OCI-LY1 (cell line): Measurements from ENCODE around the gene PLEKHA7.

Experiments used
- H2AFZ ChIP-seq: fragments of 200-600 bp; sonication (generic), shearing (Covaris generic); 2 replicates; pipeline ENCODE4 v1.6.0; 2014; ENCODE audit warnings: antibody characterized with exemption, mild to moderate bottlenecking, low read length
- H3F3A ChIP-seq: fragments of 200-600 bp; sonication (generic), shearing (Covaris generic); 2 replicates; pipeline ENCODE4 v1.6.0; 2014; ENCODE audit warnings: mild to moderate bottlenecking, antibody characterized with exemption, low read length, moderate library complexity; ENCODE audit not compliant: insufficient read depth
- H3K27ac ChIP-seq: fragments of 200-600 bp; sonication (generic); 2 replicates; pipeline ENCODE4 v1.5.1; 2014; ENCODE audit warnings: low read length, mixed run types, mild to moderate bottlenecking, low read depth; ENCODE audit not compliant: poor library complexity, severe bottlenecking
- H3K27me3 ChIP-seq: fragments of 200-600 bp; sonication (generic); 2 replicates; pipeline ENCODE4 v1.6.0; 2014; ENCODE audit warnings: antibody characterized with exemption, mild to moderate bottlenecking, low read length, moderate library complexity; ENCODE audit not compliant: insufficient read depth
- H3K36me3 ChIP-seq: fragments of 200-600 bp; sonication (generic); 2 replicates; pipeline ENCODE4 v1.6.1; 2014; ENCODE audit warnings: mild to moderate bottlenecking, antibody characterized with exemption, low read length, moderate library complexity, mixed read lengths; ENCODE audit not compliant: insufficient read depth
- H3K4me1 ChIP-seq: fragments of 200-600 bp; sonication (generic); 2 replicates; pipeline ENCODE4 v1.5.1; 2014; ENCODE audit warnings: mild to moderate bottlenecking, low read length, moderate library complexity; ENCODE audit not compliant: insufficient read depth, severe bottlenecking
- H3K4me2 ChIP-seq: fragments of 200-600 bp; sonication (generic), shearing (Covaris generic); 2 replicates; pipeline ENCODE4 v1.6.1; 2014; ENCODE audit warnings: low read length
- H3K4me3 ChIP-seq: fragments of 200-600 bp; sonication (generic); 2 replicates; pipeline ENCODE4 v1.5.1; 2014; ENCODE audit warnings: low read length, low read depth, mild to moderate bottlenecking, mixed read lengths; ENCODE audit not compliant: poor library complexity, severe bottlenecking
- H3K79me2 ChIP-seq: fragments of 200-600 bp; shearing (Covaris generic); 2 replicates; pipeline ENCODE4 v1.6.1; 2016; ENCODE audit warnings: mixed run types, low read length, mixed read lengths; ENCODE audit not compliant: insufficient read depth
- H3K9ac ChIP-seq: fragments of 200-600 bp; sonication (generic), shearing (Covaris generic); 2 replicates; pipeline ENCODE4 v1.6.1; 2014; ENCODE audit warnings: mild to moderate bottlenecking, low read length, mixed read lengths
- H3K9me2 ChIP-seq: fragments of 200-600 bp; sonication (generic), shearing (Covaris generic); 2 replicates; pipeline ENCODE4 v1.6.1; 2014; ENCODE audit warnings: low read depth, mild to moderate bottlenecking, low read length, mixed read lengths
- H3K9me3 ChIP-seq: fragments of 200-600 bp; shearing (Covaris generic); 2 replicates; pipeline ENCODE4 v1.6.1; 2014; ENCODE audit warnings: low read length, mixed read lengths
- H4K20me1 ChIP-seq: fragments of 200-600 bp; sonication (generic), shearing (Covaris generic); 2 replicates; pipeline ENCODE4 v1.6.0; 2016; ENCODE audit warnings: mild to moderate bottlenecking, low read length; ENCODE audit not compliant: insufficient read depth
- EZH2 ChIP-seq: fragments of 200-600 bp; sonication (generic), shearing (Covaris generic); IDR thresholded peaks from 2 replicates; pipeline ENCODE4 v1.8.0; 2017; ENCODE audit warnings: borderline replicate concordance, mixed run types, mild to moderate bottlenecking, antibody characterized with exemption, low read length, moderate library complexity, mixed read lengths
- TF ChIP-seq, protein P1 (sequence below): fragments of 200-600 bp; sonication (generic), shearing (Covaris generic); IDR thresholded peaks from 2 replicates; pipeline ENCODE4 v1.5.1; 2017; ENCODE audit warnings: mild to moderate bottlenecking, antibody characterized with exemption, low read length, moderate library complexity, mixed read lengths

The PLEKHA7 gene

DNA sequence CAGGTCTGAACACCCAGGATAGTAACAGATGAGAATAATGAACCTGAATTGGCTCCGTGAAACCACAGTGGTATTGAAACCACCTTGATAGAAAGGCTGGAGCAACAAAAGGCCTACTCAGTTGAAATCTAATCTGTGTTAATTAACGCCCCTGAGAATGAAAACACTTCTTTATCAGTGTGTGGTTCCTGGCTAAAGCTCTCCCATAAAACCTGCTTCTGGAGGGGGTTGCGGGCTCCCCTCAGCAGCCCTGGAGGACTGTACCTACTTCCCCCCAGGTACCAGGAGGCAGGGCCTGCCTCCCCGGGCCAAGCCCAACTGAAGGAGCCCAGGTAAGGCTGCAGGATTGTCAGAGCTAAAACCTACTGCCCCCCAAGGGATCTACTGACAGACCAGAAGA is 54.6 kb downstream of the PLEKHA7 start:
- H3K79me2 ChIP-seq, result no peaks in the 10 kb centered on the region
- no peaks in the 10 kb centered on the region for H3K9me2 ChIP-seq
- H4K20me1 ChIP-seq, result no peaks in the 10 kb centered on the region
- no peaks in the 10 kb centered on the region for H3K36me3 ChIP-seq
- no peak overlapping the region for H3K9ac ChIP-seq
- TF ChIP-seq, protein P1, sequence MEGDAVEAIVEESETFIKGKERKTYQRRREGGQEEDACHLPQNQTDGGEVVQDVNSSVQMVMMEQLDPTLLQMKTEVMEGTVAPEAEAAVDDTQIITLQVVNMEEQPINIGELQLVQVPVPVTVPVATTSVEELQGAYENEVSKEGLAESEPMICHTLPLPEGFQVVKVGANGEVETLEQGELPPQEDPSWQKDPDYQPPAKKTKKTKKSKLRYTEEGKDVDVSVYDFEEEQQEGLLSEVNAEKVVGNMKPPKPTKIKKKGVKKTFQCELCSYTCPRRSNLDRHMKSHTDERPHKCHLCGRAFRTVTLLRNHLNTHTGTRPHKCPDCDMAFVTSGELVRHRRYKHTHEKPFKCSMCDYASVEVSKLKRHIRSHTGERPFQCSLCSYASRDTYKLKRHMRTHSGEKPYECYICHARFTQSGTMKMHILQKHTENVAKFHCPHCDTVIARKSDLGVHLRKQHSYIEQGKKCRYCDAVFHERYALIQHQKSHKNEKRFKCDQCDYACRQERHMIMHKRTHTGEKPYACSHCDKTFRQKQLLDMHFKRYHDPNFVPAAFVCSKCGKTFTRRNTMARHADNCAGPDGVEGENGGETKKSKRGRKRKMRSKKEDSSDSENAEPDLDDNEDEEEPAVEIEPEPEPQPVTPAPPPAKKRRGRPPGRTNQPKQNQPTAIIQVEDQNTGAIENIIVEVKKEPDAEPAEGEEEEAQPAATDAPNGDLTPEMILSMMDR, result no peak
- no peak for TF ChIP-seq EZH2
- no peak overlapping the region for H3K4me2 ChIP-seq
- no peaks in the 10 kb centered on the region for H3F3A ChIP-seq
- no peak overlapping the region for H3K27ac ChIP-seq
- H3K9me3 ChIP-seq, result no peaks in the 10 kb centered on the region
- no peaks in the 10 kb centered on the region; the same call in 1 of the 2 replicates for H3K27me3 ChIP-seq
- H2AFZ ChIP-seq, result no peak overlapping the region
- no peak overlapping the region for H3K4me3 ChIP-seq
- no peaks in the 10 kb centered on the region for H3K4me1 ChIP-seq

DNA sequence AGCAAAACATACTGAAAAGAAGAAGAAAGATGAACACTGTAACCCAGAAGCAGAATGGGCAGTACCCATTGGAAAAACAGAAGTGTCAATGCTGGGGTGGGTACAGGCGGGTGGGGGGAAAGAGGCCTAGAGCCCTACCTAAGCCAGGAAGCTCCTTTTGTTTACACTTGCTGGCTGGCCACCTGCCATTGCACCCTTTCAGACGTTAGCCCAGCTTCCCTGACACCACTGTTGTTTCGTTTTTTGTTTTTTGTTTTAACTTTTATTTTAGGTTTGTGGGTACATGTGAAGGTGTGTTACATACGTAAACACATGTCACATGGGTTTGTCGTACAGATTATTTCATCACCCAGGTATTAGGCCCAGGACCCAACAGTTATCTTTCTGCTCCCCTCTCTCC is 55.4 kb downstream of the PLEKHA7 start:
- Histone ChIP-seq H3K4me2 (no peak overlapping the region), H3K9me3 (no peaks in the 10 kb centered on the region), H3K4me3 (no peak overlapping the region), H3K4me1 (no peaks in the 10 kb centered on the region), H3K27ac (no peak overlapping the region), H4K20me1 (no peaks in the 10 kb centered on the region), H3K36me3 (no peaks in the 10 kb centered on the region), H3K9ac (no peak overlapping the region), H3K27me3 (no peaks in the 10 kb centered on the region; the same call in 1 of the 2 replicates), H3K79me2 (no peaks in the 10 kb centered on the region), H2AFZ (no peak overlapping the region), H3F3A (no peaks in the 10 kb centered on the region), H3K9me2 (no peaks in the 10 kb centered on the region)
- TF ChIP-seq EZH2, result no peak
- TF ChIP-seq, protein P1, result no peak

DNA sequence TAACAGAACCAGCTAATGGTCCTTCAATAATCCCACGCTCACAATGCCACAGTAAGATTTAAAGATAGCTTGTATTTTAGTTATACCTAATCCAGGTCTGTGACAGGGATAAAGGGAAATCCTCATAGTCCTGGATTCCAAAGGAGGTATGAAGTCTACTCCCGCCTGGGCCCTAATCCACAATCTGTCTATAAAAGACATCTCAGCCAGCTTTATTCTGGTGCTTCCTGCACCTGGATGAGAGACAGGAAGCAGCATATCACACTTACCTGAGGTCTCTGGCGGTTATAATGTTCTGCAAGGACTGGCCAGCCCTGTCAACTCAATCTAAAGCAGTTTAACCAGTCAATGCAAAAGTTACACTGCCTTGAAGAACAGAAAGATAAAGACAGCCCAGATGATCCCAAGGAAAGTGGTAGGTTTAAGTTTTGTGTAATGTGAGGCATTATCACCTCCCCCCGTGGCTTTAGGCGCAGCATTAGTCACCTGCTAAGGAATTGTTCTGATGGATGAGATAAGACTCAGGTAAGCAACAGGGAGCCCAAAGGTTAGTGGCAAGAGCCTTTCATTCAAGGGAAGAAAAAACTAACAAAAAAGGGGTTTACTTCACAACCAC is 57.6 kb downstream of the PLEKHA7 start:
- H3K27ac ChIP-seq, result no peak overlapping the region
- no peaks in the 10 kb centered on the region; the same call in 1 of the 2 replicates for H3K27me3 ChIP-seq
- H3K4me3 ChIP-seq, result no peak overlapping the region
- H2AFZ ChIP-seq, result no peak overlapping the region
- H4K20me1 ChIP-seq, result no peaks in the 10 kb centered on the region
- H3K4me1 ChIP-seq, result no peaks in the 10 kb centered on the region
- H3K4me2 ChIP-seq, result no peak overlapping the region
- TF ChIP-seq, protein P1, result no peak
- TF ChIP-seq EZH2, result no peak
- H3K9me2 ChIP-seq, result no peaks in the 10 kb centered on the region
- H3K79me2 ChIP-seq, result no peaks in the 10 kb centered on the region
- no peaks in the 10 kb centered on the region for H3K36me3 ChIP-seq
- no peak overlapping the region for H3K9ac ChIP-seq
- no peaks in the 10 kb centered on the region for H3F3A ChIP-seq
- no peaks in the 10 kb centered on the region for H3K9me3 ChIP-seq
